Endothelial cell of umbilical vein (primary cell): ENCODE measurements around the gene ABHD14A. TPM values are rescaled to one million over a fixed set of nuclear protein-coding genes. Genes with fewer than 3 reads are reported as not detected.

Experiments
- BruUV-seq: library from RNA; stranded (reverse); fragments of 400-500 nt; replicated peaks from 2 replicates; lab custom pipeline; 2021; lab: Mats Ljungman, UMichigan
- CTCF ChIA-PET: fragments of 300-600, 350-600 bp; sonication (Branson Sonifier 250); formaldehyde crosslinking; loops from one replicate; lab custom pipeline; 2021; ENCODE audit warnings: antibody characterized with exemption, inconsistent platforms; lab: Charles Lee
- POLR2A ChIA-PET: fragments of 300-600, 350-600 bp; sonication (Branson Sonifier 250); formaldehyde crosslinking; loops from one replicate; lab custom pipeline; 2021; ENCODE audit warnings: antibody characterized with exemption, inconsistent platforms; lab: Charles Lee
- DNase-seq: peaks from one replicate; pipeline ENCODE4 v3.0.0-alpha.2; 2011; ENCODE audit warnings: low read depth, low spot score
- FAIRE-seq: peaks from 2 replicates; lab custom pipeline; 2011; peaks lifted over from hg19 to GRCh38; lab: Jason Lieb, UNC
- H2AFZ ChIP-seq: 2 replicates; pipeline ENCODE4 v1.6.0; 2012; ENCODE audit warnings: low read depth, low read length, control low read depth, inconsistent platforms
- H3K27ac ChIP-seq: 2 replicates; pipeline ENCODE4 v1.5.1; 2011; ENCODE audit warnings: low read depth, mild to moderate bottlenecking, control low read depth, low read length, moderate library complexity; ENCODE audit not compliant: insufficient read depth
- H3K27me3 ChIP-seq, 2 experiments: 2 replicates each; pipeline versions ENCODE4 v1.6.0 to v1.6.1; 2011; ENCODE audit warnings: low read length in 2 of 2, mixed read lengths in 1 of 2; ENCODE audit not compliant: control insufficient read depth in 2 of 2, insufficient read depth in 2 of 2
- H3K36me3 ChIP-seq, 2 experiments: 2 replicates in 1 of 2; 3 replicates in 1 of 2; pipeline ENCODE4 v1.5.1; 2011; ENCODE audit warnings: low read length in 2 of 2, mild to moderate bottlenecking in 1 of 2, moderate library complexity in 1 of 2; ENCODE audit not compliant: control insufficient read depth in 2 of 2, insufficient read depth in 2 of 2; ENCODE audit errors: extremely low read depth in 1 of 2
- H3K4me1 ChIP-seq: 3 replicates; pipeline ENCODE4 v1.5.1; 2011; ENCODE audit warnings: mild to moderate bottlenecking, low read length; ENCODE audit not compliant: control insufficient read depth, insufficient read depth; ENCODE audit errors: extremely low read depth
- H3K4me2 ChIP-seq: 2 replicates; pipeline ENCODE4 v1.6.1; 2011; ENCODE audit warnings: low read length, control low read depth, mixed read lengths; ENCODE audit not compliant: insufficient read depth
- H3K4me3 ChIP-seq, 3 experiments: fragments of 200-600 bp in 1 of 3; sonication (generic), shearing (Covaris generic) in 1 of 3; replicated peaks in 1 of 3; 2 replicates each; pipeline ENCODE4 v1.5.1; 2011 to 2016; ENCODE audit warnings: control low read depth in 3 of 3, low read length in 3 of 3, mild to moderate bottlenecking in 2 of 3, inconsistent platforms in 1 of 3, low read depth in 1 of 3, moderate library complexity in 1 of 3; ENCODE audit not compliant: insufficient read depth in 1 of 3
- H3K79me2 ChIP-seq: 2 replicates; pipeline ENCODE4 v1.6.0; 2012; ENCODE audit warnings: low read length, inconsistent platforms; ENCODE audit not compliant: control insufficient read depth, insufficient read depth
- H3K9ac ChIP-seq: replicated peaks from 2 replicates; pipeline ENCODE3; 2011; ENCODE audit warnings: low read length, control low read depth; ENCODE audit not compliant: insufficient read depth; ENCODE audit errors: extremely low read depth
- H3K9me1 ChIP-seq: replicated peaks from 3 replicates; pipeline ENCODE4 v1.6.0; 2011; ENCODE audit warnings: mild to moderate bottlenecking, low read length; ENCODE audit not compliant: control insufficient read depth, insufficient read depth; ENCODE audit errors: extremely low read depth
- H3K9me3 ChIP-seq: replicated peaks from 2 replicates; pipeline ENCODE4 v1.5.1; 2012; ENCODE audit warnings: low read length, inconsistent platforms; ENCODE audit not compliant: control insufficient read depth, insufficient read depth
- H4K20me1 ChIP-seq: replicated peaks from 2 replicates; pipeline ENCODE3; 2011; ENCODE audit warnings: mild to moderate bottlenecking, low read length; ENCODE audit not compliant: control insufficient read depth, insufficient read depth; ENCODE audit errors: extremely low read depth
- CTCF ChIP-seq, 2 donors: IDR thresholded peaks; 1 replicate in 1 of 2; 2 replicates in 1 of 2; pipeline ENCODE4 v1.5.1; 2011; ENCODE audit warnings: low read length in 2 of 2, mild to moderate bottlenecking in 2 of 2, moderate library complexity in 2 of 2, control low read depth in 1 of 2, inconsistent platforms in 1 of 2, low read depth in 1 of 2; ENCODE audit not compliant: insufficient read depth in 1 of 2; ENCODE audit errors: extremely low read depth in 1 of 2
- EZH2 ChIP-seq: IDR thresholded peaks from 2 replicates; pipeline ENCODE4 v1.6.1; 2012; ENCODE audit warnings: borderline replicate concordance, low read depth, mild to moderate bottlenecking, moderate library complexity, low read length, inconsistent platforms; ENCODE audit not compliant: severe bottlenecking
- FOS ChIP-seq: IDR thresholded peaks from 2 replicates; pipeline ENCODE4 v1.6.1; 2011; ENCODE audit warnings: mild to moderate bottlenecking, low read length, moderate library complexity, borderline replicate concordance; ENCODE audit not compliant: insufficient read depth
- GATA2 ChIP-seq: IDR thresholded peaks from 2 replicates; pipeline ENCODE4 v1.7.0; 2011; ENCODE audit warnings: low read depth, mild to moderate bottlenecking, moderate library complexity, mixed read lengths, low read length; ENCODE audit not compliant: insufficient read length, insufficient read depth
- JUN ChIP-seq: IDR thresholded peaks from 2 replicates; pipeline ENCODE4 v1.6.1; 2011; ENCODE audit warnings: borderline replicate concordance, low read depth; ENCODE audit not compliant: insufficient read length, insufficient read depth
- MAX ChIP-seq: IDR thresholded peaks from 2 replicates; pipeline ENCODE4 v1.6.1; 2011; ENCODE audit not compliant: insufficient read depth, insufficient read length
- MYC ChIP-seq: IDR thresholded peaks from one replicate; pipeline ENCODE4 v1.6.1; 2011; ENCODE audit warnings: mild to moderate bottlenecking, low read depth, low read length
- POLR2A ChIP-seq: IDR thresholded peaks from 2 replicates; pipeline ENCODE4 v1.6.1; 2012; ENCODE audit warnings: low read depth, mild to moderate bottlenecking, control low read depth, low read length
- POLR2AphosphoS5 ChIP-seq: IDR thresholded peaks from 2 replicates; pipeline ENCODE4 v1.6.1; 2012; ENCODE audit warnings: low read depth, mild to moderate bottlenecking, control low read depth, low read length, moderate library complexity; ENCODE audit not compliant: insufficient read depth
- dilution Hi-C: fragments of 300-500 bp; cut with MboI; formaldehyde crosslinking; loops from one replicate; pipeline ENCODE4 v1.15.0; 2019; ENCODE audit warnings: low sequenced_read_pairs; ENCODE audit not compliant: extremely low pct_ligation_motif_present
- intact Hi-C: fragments of 100-400 bp; cut with micrococcal nuclease; formaldehyde crosslinking; loops from one replicate; pipeline ENCODE4 v1.10.0; 2022
- polyA plus RNA-seq, 4 experiments: library from polyadenylated mRNA; depleted of rRNA in 3 of 4; stranded (reverse) in 3 of 4; unstranded in 1 of 4; fragments of >200 nt; gene quantifications; 2 replicates each; pipeline versions ENCODE4 v1.2.1 to v1.2.3, GENCODE V29; 2011 to 2012; ENCODE audit warnings: missing spikeins in 1 of 4
- total RNA-seq: library from RNA; stranded (reverse); gene quantifications from 2 replicates; pipeline ENCODE4 v1.2.3, GENCODE V29; 2021

The ABHD14A gene
- total and polyA plus RNA-seq, 2 donors (not counting 3 experiments of a cell fraction or from before 2014, with no cell fraction given): 6.6 to 23.7 TPM

GRCh38 chr3:51938780-51939425 lies 36.0 kb upstream of the ABHD14A start:
- H3K36me3 ChIP-seq: peaks cover 0 to 30% of the 10 kb centered on the region in 2 experiments
- no peak overlapping the region for H2AFZ ChIP-seq
- no peaks in the 10 kb centered on the region for H3K9me3 ChIP-seq
- TF ChIP-seq MYC (no peak), GATA2 (no peak), FOS (no peak), CTCF (IDR thresholded peaks at IDR 0.05; ENCODE audit: extremely low read depth in 1 of 2, insufficient read depth in 1 of 2, low read depth in 1 of 2, low read length in 2 of 2) (no peak), JUN (no peak), POLR2AphosphoS5 (no peak), MAX (no peak), POLR2A (no peak), EZH2 (no peak)
- no peak overlapping the region for H3K9ac ChIP-seq
- no peak overlapping the region for H3K4me2 ChIP-seq
- ChIA-PET CTCF (no interaction called here), POLR2A (no interaction called here)
- H3K27me3 ChIP-seq: no peaks in the 10 kb centered on the region
- no peak overlapping the region for H3K4me3 ChIP-seq
- FAIRE-seq: no peak
- no peaks in the 10 kb centered on the region for H3K9me1 ChIP-seq
- H3K79me2 ChIP-seq: peaks cover 16% of the 10 kb centered on the region
- dilution Hi-C loops: no loop called here
- DNase-seq: no peak
- intact Hi-C loops: no loop called here
- H4K20me1 ChIP-seq: no peaks in the 10 kb centered on the region
- no peak overlapping the region for H3K27ac ChIP-seq
- peaks cover 21% of the 10 kb centered on the region for H3K4me1 ChIP-seq
- no TSS peak for BruUV-seq
